GM18507 (cell line): ENCODE measurements around the gene TRAPPC11.

Source experiments
- DNase-seq: peaks from one replicate; pipeline ENCODE4 v3.0.0; 2011; ENCODE audit warnings: low read depth; ENCODE audit not compliant: insufficient read length; ENCODE audit errors: extremely low spot score
- FAIRE-seq: peaks from 2 replicates; lab custom pipeline; 2011; peaks lifted over from hg19 to GRCh38; lab: Jason Lieb, UNC

The TRAPPC11 gene

GRCh38 chr4:183747380-183747779 is 88.3 kb downstream of the TRAPPC11 start:
- no peak for FAIRE-seq
- DNase-seq = no peak

- no peak for DNase-seq
These were observed 89.0 kb downstream of the TRAPPC11 start for GRCh38 chr4:183747931-183748670.

GRCh38 chr4:183751106-183751505 is 92.0 kb downstream of the TRAPPC11 start:
- DNase-seq (no peak), FAIRE-seq (no peak)

More at GRCh38 chr4:183747931-183748670, 89.0 kb downstream of the TRAPPC11 start:
- FAIRE-seq = no peak

GRCh38 chr4:183755596-183755995 is 96.5 kb downstream of the TRAPPC11 start:
- FAIRE-seq (no peak), DNase-seq (no peak)

- no peak for FAIRE-seq
- DNase-seq = no peak
These were observed 98.0 kb downstream of the TRAPPC11 start for GRCh38 chr4:183757060-183757459.

DNA sequence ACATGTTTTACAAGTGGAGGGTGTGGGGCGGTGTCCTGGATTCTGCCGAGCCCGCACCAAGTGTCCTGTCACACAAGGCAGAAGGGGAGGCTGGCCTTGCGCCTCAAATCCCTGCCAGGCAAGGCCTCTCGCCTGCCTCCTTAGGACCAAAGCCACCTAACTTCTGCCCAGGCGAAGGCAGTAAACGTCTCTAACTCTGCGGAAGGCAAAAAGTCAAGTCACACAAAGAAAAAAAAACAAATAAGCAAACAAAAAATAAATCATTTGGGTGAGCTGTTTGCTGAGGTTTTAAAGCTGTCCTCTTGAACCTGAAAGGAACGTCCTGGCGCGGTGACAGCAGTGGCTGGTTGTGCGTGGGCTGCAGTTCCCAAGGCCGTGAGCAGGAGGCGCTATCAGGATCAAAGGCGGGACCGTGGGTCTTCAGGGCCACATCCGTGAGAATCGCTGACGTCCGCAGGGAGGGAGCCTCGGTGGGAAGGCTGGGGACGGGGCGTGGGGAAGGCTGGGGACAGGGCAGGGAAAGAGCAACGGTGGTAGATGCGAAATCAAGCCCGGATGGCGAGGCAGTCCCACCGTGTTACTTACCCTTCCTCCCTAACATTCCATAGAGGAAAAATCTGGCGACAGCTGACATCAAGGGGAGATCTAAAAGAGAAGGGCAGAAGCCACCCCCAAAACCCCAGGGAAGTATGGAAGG is 99.1 kb downstream of the TRAPPC11 start:
- DNase-seq (no peak), FAIRE-seq (no peak)

- DNase-seq = no peak
- no peak for FAIRE-seq
These were observed 99.8 kb downstream of the TRAPPC11 start for GRCh38 chr4:183758758-183759447.

DNA sequence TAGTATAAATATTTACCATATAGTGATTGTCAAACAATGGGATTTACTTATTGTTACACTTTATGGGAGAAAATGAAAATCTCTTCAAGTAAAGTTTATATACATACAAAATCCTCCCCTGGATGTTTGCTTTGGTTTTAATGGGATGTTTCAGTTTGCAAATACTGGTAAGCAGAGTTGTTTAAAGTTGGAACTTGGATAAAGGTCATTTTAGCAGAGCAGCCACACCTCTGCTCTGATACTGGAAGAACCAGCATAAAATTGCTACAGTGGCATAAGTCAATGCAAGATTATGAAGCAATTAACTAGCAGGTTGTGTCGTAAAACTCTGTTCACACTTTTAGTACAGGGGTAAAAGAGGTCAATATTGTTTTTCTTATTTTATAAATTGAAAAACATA is 101.2 kb downstream of the TRAPPC11 start:
- DNase-seq = no peak
- FAIRE-seq = no peak
